Immature natural killer cell (primary cell): ENCODE data around the gene PRDM1. TPM values are rescaled to one million over a fixed set of nuclear protein-coding genes. Genes with fewer than 3 reads are reported as not detected.
A peak's percentile ranks its signal among the peaks of the same experiment; 100 is the strongest.
"Not testable (repeated sequence)": the region's sequence is repeated elsewhere in the genome, so short reads cannot be mapped to it uniquely, and the experiment has no call there.

Experiments
- DNase-seq, 3 donors: peaks; one replicate each; pipeline ENCODE4 v3.0.0; 2022; ENCODE audit warnings: mixed read lengths in 1 of 3
- H3K27ac Mint-ChIP-seq, 6 donors: one replicate each; pipeline ENCODE4 v1.8.0; 2020; ENCODE audit warnings: mixed read lengths in 6 of 6, mild to moderate bottlenecking in 5 of 6, inconsistent platforms in 4 of 6, moderate library complexity in 3 of 6
- H3K27me3 Mint-ChIP-seq, 3 donors: one replicate each; pipeline ENCODE4 v1.8.0; 2020 to 2021; ENCODE audit warnings: low read depth in 3 of 3, mild to moderate bottlenecking in 3 of 3, mixed read lengths in 3 of 3, moderate library complexity in 3 of 3, inconsistent platforms in 1 of 3
- H3K36me3 Mint-ChIP-seq, 3 donors: one replicate each; pipeline ENCODE4 v1.8.0; 2020; ENCODE audit warnings: mixed read lengths in 3 of 3, inconsistent platforms in 2 of 3, mild to moderate bottlenecking in 2 of 3
- H3K4me1 Mint-ChIP-seq, 2 donors: one replicate each; pipeline ENCODE4 v1.8.0; 2020; ENCODE audit warnings: inconsistent platforms in 2 of 2, mild to moderate bottlenecking in 2 of 2, mixed read lengths in 2 of 2, moderate library complexity in 1 of 2
- H3K4me3 Mint-ChIP-seq, 5 donors: one replicate each; pipeline ENCODE4 v1.8.0; 2020; ENCODE audit warnings: mild to moderate bottlenecking in 5 of 5, mixed read lengths in 5 of 5, inconsistent platforms in 3 of 5, moderate library complexity in 3 of 5
- H3K9me3 Mint-ChIP-seq, 6 donors: one replicate each; pipeline ENCODE4 v1.8.0; 2020; ENCODE audit warnings: mild to moderate bottlenecking in 6 of 6, mixed read lengths in 6 of 6, inconsistent platforms in 4 of 6, moderate library complexity in 3 of 6
- polyA plus RNA-seq, 3 donors: library from polyadenylated mRNA; unstranded; fragments of 300-500 nt; fragmentation: Illumina TruSeq; gene quantifications; one replicate each; pipeline ENCODE4 v1.2.3, GENCODE V29; 2021

The PRDM1 gene
- polyA plus RNA-seq, 3 donors from 2014 or later = 25.3 to 77.0 (median 33.0) TPM

- no peak for DNase-seq
- Mint-ChIP-seq H3K4me3 (no peak overlapping the region), H3K27ac (no peak overlapping the region), H3K4me1 (peaks cover 56 to 67% of the 10 kb centered on the region in 2 donors), H3K9me3 (peaks cover 0 to 1% (median 0%) of the 10 kb centered on the region in 6 donors), H3K27me3 (peaks cover 0 to 4% (median 0%) of the 10 kb centered on the region in 3 donors), H3K36me3 (peaks cover 0 to 3% (median 0%) of the 10 kb centered on the region in 3 donors)
Measured at GRCh38 chr6:106147476-106147875, 61.3 kb downstream of the PRDM1 start.

- DNase-seq = peak; percentile 58 to 66 (median 62)
- H3K36me3 Mint-ChIP-seq = peaks cover 0 to 3% (median 0%) of the 10 kb centered on the region in 3 donors
- peaks cover 0 to 1% (median 0%) of the 10 kb centered on the region in 6 donors for H3K9me3 Mint-ChIP-seq
- peak overlapping the region; percentile 36 to 75 (median 67) for H3K27ac Mint-ChIP-seq
- peaks cover 0 to 2% (median 0%) of the 10 kb centered on the region in 3 donors for H3K27me3 Mint-ChIP-seq
- no peak overlapping the region for H3K4me3 Mint-ChIP-seq
- peaks cover 35 to 46% of the 10 kb centered on the region in 2 donors for H3K4me1 Mint-ChIP-seq
Measured at GRCh38 chr6:106149472-106150069, 63.4 kb downstream of the PRDM1 start.

- Mint-ChIP-seq H3K4me1 (peaks cover 16 to 20% of the 10 kb centered on the region in 2 donors), H3K27ac (peak overlapping the region in 1 of 6 donors; percentile 47)
- not testable (repeated sequence) for H3K9me3 Mint-ChIP-seq, DNase-seq, H3K4me3 Mint-ChIP-seq, H3K36me3 Mint-ChIP-seq, H3K27me3 Mint-ChIP-seq
Measured at GRCh38 chr6:106152476-106152875, 66.3 kb downstream of the PRDM1 start.

- Mint-ChIP-seq H3K27ac (no peak overlapping the region), H3K27me3 (peaks cover 0 to 2% (median 2%) of the 10 kb centered on the region in 3 donors), H3K9me3 (no peaks in the 10 kb centered on the region), H3K36me3 (peaks cover 0 to 3% (median 0%) of the 10 kb centered on the region in 3 donors), H3K4me3 (no peak overlapping the region), H3K4me1 (peaks cover 16 to 20% of the 10 kb centered on the region in 2 donors)
- no peak for DNase-seq
Measured at GRCh38 chr6:106152952-106153351, 66.8 kb downstream of the PRDM1 start.

- no peaks in the 10 kb centered on the region for H3K9me3 Mint-ChIP-seq
- H3K27ac Mint-ChIP-seq = no peak overlapping the region
- H3K36me3 Mint-ChIP-seq = peaks cover 0 to 7% (median 0%) of the 10 kb centered on the region in 3 donors
- no peak for DNase-seq
- H3K27me3 Mint-ChIP-seq = peaks cover 0 to 2% (median 2%) of the 10 kb centered on the region in 3 donors
- no peak overlapping the region for H3K4me3 Mint-ChIP-seq
- peaks cover 8% of the 10 kb centered on the region in 2 donors for H3K4me1 Mint-ChIP-seq
Measured at GRCh38 chr6:106154326-106154725, 68.2 kb downstream of the PRDM1 start.

GRCh38 chr6:106155219-106155830, 69.2 kb downstream of the PRDM1 start:
- no peak overlapping the region for H3K4me3 Mint-ChIP-seq
- H3K27me3 Mint-ChIP-seq = peaks cover 0 to 6% (median 3%) of the 10 kb centered on the region in 3 donors
- H3K36me3 Mint-ChIP-seq = peaks cover 0 to 7% (median 0%) of the 10 kb centered on the region in 3 donors
- peak overlapping the region in 1 of 6 donors; percentile 25 for H3K27ac Mint-ChIP-seq
- H3K4me1 Mint-ChIP-seq = peaks cover 0 to 2% of the 10 kb centered on the region in 2 donors
- DNase-seq = no peak
- no peaks in the 10 kb centered on the region for H3K9me3 Mint-ChIP-seq

- Mint-ChIP-seq H3K27me3 (peaks cover 0 to 6% (median 3%) of the 10 kb centered on the region in 3 donors), H3K9me3 (no peaks in the 10 kb centered on the region), H3K27ac (no peak overlapping the region), H3K4me3 (no peak overlapping the region), H3K36me3 (peaks cover 0 to 3% (median 0%) of the 10 kb centered on the region in 3 donors), H3K4me1 (peaks cover under 1 to 3% of the 10 kb centered on the region in 2 donors)
- DNase-seq = no peak
Measured at GRCh38 chr6:106156413-106156812, 70.3 kb downstream of the PRDM1 start.

- Mint-ChIP-seq H3K36me3 (peaks cover 0 to 3% (median 0%) of the 10 kb centered on the region in 3 donors), H3K9me3 (no peaks in the 10 kb centered on the region), H3K27ac (no peak overlapping the region), H3K4me3 (no peak overlapping the region), H3K27me3 (peaks cover 0 to 6% (median 3%) of the 10 kb centered on the region in 3 donors), H3K4me1 (peaks cover 4 to 7% of the 10 kb centered on the region in 2 donors)
- DNase-seq = no peak
Measured at GRCh38 chr6:106156863-106157262, 70.7 kb downstream of the PRDM1 start.

GRCh38 chr6:106158816-106159215, 72.7 kb downstream of the PRDM1 start:
- Mint-ChIP-seq H3K9me3 (no peaks in the 10 kb centered on the region), H3K27me3 (peaks cover 3 to 14% (median 12%) of the 10 kb centered on the region in 3 donors), H3K36me3 (peaks cover 0 to 3% (median 0%) of the 10 kb centered on the region in 3 donors), H3K4me1 (peaks cover 20 to 26% of the 10 kb centered on the region in 2 donors), H3K4me3 (no peak overlapping the region), H3K27ac (peak overlapping the region in 3 of 6 donors; percentile 2 to 69 (median 13))
- no peak for DNase-seq

Other genes starting within 250 kb of the PRDM1 start
- 10 to 100 TPM; 37.7 to 41.9 (median 41.7) TPM for gene ATG5, start 239.4 kb downstream of the PRDM1 start, polyA plus RNA-seq